Stimulated activated memory B cell treated with anti-CD40 and anti-IgM and Interleukin-4, amounts not matched to agents 10 μg/mL and 1 μg/mL and 100 μg/mL, for 72 hours (primary cell): ENCODE data around the gene MLYCD.

Experiments
- ATAC-seq: fragments of 150-1000 bp; cut with Tn5 transposase; 2 replicates; pipeline ENCODE4 v1.10.0; 2021
- H3K27ac Mint-ChIP-seq: one replicate; pipeline ENCODE4 v1.8.0; 2022; ENCODE audit warnings: mild to moderate bottlenecking, mixed read lengths
- H3K27me3 Mint-ChIP-seq: one replicate; pipeline ENCODE4 v1.8.0; 2022; ENCODE audit warnings: mixed read lengths
- H3K36me3 Mint-ChIP-seq: one replicate; pipeline ENCODE4 v1.8.0; 2022; ENCODE audit warnings: mixed read lengths
- H3K4me1 Mint-ChIP-seq: one replicate; pipeline ENCODE4 v1.8.0; 2022; ENCODE audit warnings: mixed read lengths
- H3K4me3 Mint-ChIP-seq: one replicate; pipeline ENCODE4 v1.8.0; 2022; ENCODE audit warnings: mild to moderate bottlenecking, moderate library complexity, mixed read lengths
- H3K9me3 Mint-ChIP-seq: one replicate; pipeline ENCODE4 v1.8.0; 2022; ENCODE audit warnings: mixed read lengths

Gene MLYCD

GRCh38 chr16:83898463-83899271 is at the start of gene MLYCD:
TSS of gene MLYCD (plus strand) at chr16:83899115. CDS start at chr16:83899145, 30 bp downstream.
- Mint-ChIP-seq H3K4me1 (peaks cover 48% of the 10 kb centered on the region), H3K36me3 (peaks cover 5% of the 10 kb centered on the region), H3K27ac (peak within 1 kb of the TSS; percentile 80), H3K4me3 (peak within 1 kb of the TSS; percentile 93), H3K9me3 (no peaks in the 10 kb centered on the region), H3K27me3 (peaks cover 21% of the 10 kb centered on the region)
- ATAC-seq = peak; percentile 97

- Mint-ChIP-seq H3K9me3 (no peaks in the 10 kb centered on the region), H3K4me3 (no peak overlapping the region), H3K27ac (no peak overlapping the region), H3K27me3 (no peaks in the 10 kb centered on the region), H3K4me1 (peaks cover 24% of the 10 kb centered on the region), H3K36me3 (no peaks in the 10 kb centered on the region)
- ATAC-seq = no peak
Observed at GRCh38 chr16:83849421-83849820, 49.5 kb upstream of the MLYCD start.

GRCh38 chr16:83850947-83851346 is 48.0 kb upstream of the MLYCD start:
- no peaks in the 10 kb centered on the region for H3K36me3 Mint-ChIP-seq
- no peak overlapping the region for H3K27ac Mint-ChIP-seq
- no peak overlapping the region for H3K4me3 Mint-ChIP-seq
- no peaks in the 10 kb centered on the region for H3K9me3 Mint-ChIP-seq
- H3K27me3 Mint-ChIP-seq = no peaks in the 10 kb centered on the region
- peaks cover 12% of the 10 kb centered on the region for H3K4me1 Mint-ChIP-seq
- no peak for ATAC-seq

GRCh38 chr16:83851473-83851872 is 47.4 kb upstream of the MLYCD start:
- peaks cover 12% of the 10 kb centered on the region for H3K4me1 Mint-ChIP-seq

GRCh38 chr16:83852774-83853173 is 46.1 kb upstream of the MLYCD start:
- Mint-ChIP-seq H3K27ac (no peak overlapping the region), H3K4me1 (no peaks in the 10 kb centered on the region), H3K27me3 (no peaks in the 10 kb centered on the region), H3K9me3 (no peaks in the 10 kb centered on the region), H3K4me3 (no peak overlapping the region), H3K36me3 (no peaks in the 10 kb centered on the region)
- no peak for ATAC-seq

More at GRCh38 chr16:83851473-83851872, 47.4 kb upstream of the MLYCD start:
- Mint-ChIP-seq H3K27ac (no peak overlapping the region), H3K27me3 (no peaks in the 10 kb centered on the region), H3K36me3 (no peaks in the 10 kb centered on the region), H3K9me3 (no peaks in the 10 kb centered on the region), H3K4me3 (no peak overlapping the region)
- ATAC-seq = no peak

GRCh38 chr16:83853834-83854233 is 45.1 kb upstream of the MLYCD start:
- Mint-ChIP-seq H3K27ac (no peak overlapping the region), H3K4me1 (no peaks in the 10 kb centered on the region), H3K36me3 (no peaks in the 10 kb centered on the region), H3K4me3 (no peak overlapping the region), H3K27me3 (no peaks in the 10 kb centered on the region), H3K9me3 (no peaks in the 10 kb centered on the region)
- no peak for ATAC-seq

- no peak for ATAC-seq
- H3K4me1 Mint-ChIP-seq = no peaks in the 10 kb centered on the region
Observed at GRCh38 chr16:83854420-83854819, 44.5 kb upstream of the MLYCD start.

GRCh38 chr16:83856792-83857191 is 42.1 kb upstream of the MLYCD start:
- H3K9me3 Mint-ChIP-seq = no peaks in the 10 kb centered on the region
- no peak overlapping the region for H3K27ac Mint-ChIP-seq
- ATAC-seq = no peak
- no peaks in the 10 kb centered on the region for H3K27me3 Mint-ChIP-seq
- no peaks in the 10 kb centered on the region for H3K4me1 Mint-ChIP-seq
- H3K36me3 Mint-ChIP-seq = no peaks in the 10 kb centered on the region
- no peak overlapping the region for H3K4me3 Mint-ChIP-seq

More at GRCh38 chr16:83854420-83854819, 44.5 kb upstream of the MLYCD start:
- Mint-ChIP-seq H3K27ac (no peak overlapping the region), H3K4me3 (no peak overlapping the region), H3K27me3 (no peaks in the 10 kb centered on the region), H3K9me3 (no peaks in the 10 kb centered on the region), H3K36me3 (no peaks in the 10 kb centered on the region)

- H3K4me3 Mint-ChIP-seq = no peak overlapping the region
- ATAC-seq = no peak
- H3K27me3 Mint-ChIP-seq = no peaks in the 10 kb centered on the region
- H3K27ac Mint-ChIP-seq = no peak overlapping the region
- H3K4me1 Mint-ChIP-seq = no peaks in the 10 kb centered on the region
- no peaks in the 10 kb centered on the region for H3K36me3 Mint-ChIP-seq
- no peaks in the 10 kb centered on the region for H3K9me3 Mint-ChIP-seq
Observed at GRCh38 chr16:83859265-83859664, 39.6 kb upstream of the MLYCD start.

GRCh38 chr16:83862661-83863060 is 36.3 kb upstream of the MLYCD start:
- Mint-ChIP-seq H3K9me3 (peaks cover 6% of the 10 kb centered on the region), H3K4me1 (no peaks in the 10 kb centered on the region), H3K4me3 (no peak overlapping the region), H3K27me3 (peaks cover 15% of the 10 kb centered on the region), H3K27ac (no peak overlapping the region), H3K36me3 (peaks cover 12% of the 10 kb centered on the region)
- ATAC-seq = no peak

GRCh38 chr16:83863682-83864081 is 35.2 kb upstream of the MLYCD start:
- Mint-ChIP-seq H3K36me3 (peaks cover 12% of the 10 kb centered on the region), H3K9me3 (peaks cover 6% of the 10 kb centered on the region), H3K27me3 (peaks cover 23% of the 10 kb centered on the region), H3K4me3 (no peak overlapping the region), H3K4me1 (no peaks in the 10 kb centered on the region), H3K27ac (no peak overlapping the region)
- ATAC-seq = no peak

- Mint-ChIP-seq H3K4me3 (no peak overlapping the region), H3K9me3 (peaks cover 6% of the 10 kb centered on the region), H3K27me3 (peaks cover 58% of the 10 kb centered on the region), H3K36me3 (peaks cover 12% of the 10 kb centered on the region), H3K27ac (no peak overlapping the region), H3K4me1 (no peaks in the 10 kb centered on the region)
- no peak for ATAC-seq
Observed at GRCh38 chr16:83870830-83871229, 28.1 kb upstream of the MLYCD start.

GRCh38 chr16:83878838-83879237 is 20.1 kb upstream of the MLYCD start:
- Mint-ChIP-seq H3K4me3 (no peak overlapping the region), H3K9me3 (peaks cover 6% of the 10 kb centered on the region), H3K27ac (no peak overlapping the region), H3K36me3 (peaks cover 6% of the 10 kb centered on the region), H3K27me3 (peaks cover 31% of the 10 kb centered on the region), H3K4me1 (no peaks in the 10 kb centered on the region)
- ATAC-seq = no peak

- no peak overlapping the region for H3K27ac Mint-ChIP-seq
- no peaks in the 10 kb centered on the region for H3K4me1 Mint-ChIP-seq
- peaks cover 6% of the 10 kb centered on the region for H3K9me3 Mint-ChIP-seq
- no peak for ATAC-seq
- peaks cover 3% of the 10 kb centered on the region for H3K36me3 Mint-ChIP-seq
- no peak overlapping the region for H3K4me3 Mint-ChIP-seq
- peaks cover 15% of the 10 kb centered on the region for H3K27me3 Mint-ChIP-seq
Observed at GRCh38 chr16:83882163-83882885, 16.6 kb upstream of the MLYCD start.

- Mint-ChIP-seq H3K36me3 (no peaks in the 10 kb centered on the region), H3K4me3 (no peak overlapping the region), H3K9me3 (peaks cover 9% of the 10 kb centered on the region), H3K4me1 (no peaks in the 10 kb centered on the region), H3K27ac (no peak overlapping the region), H3K27me3 (no peaks in the 10 kb centered on the region)
- ATAC-seq = no peak
Observed at GRCh38 chr16:83886199-83886971, 12.5 kb upstream of the MLYCD start.
